Measurements from ENCODE around the gene CHST11. TPM values are rescaled to one million over a fixed set of nuclear protein-coding genes. Genes with fewer than 3 reads are reported as not detected.

CHST11 gene
- total RNA-seq, 1 experiment from 2014 or later: 6.7 TPM

- no peaks in the 10 kb centered on the region; the same call in 1 of the 2 replicates for H3K27me3 Mint-ChIP-seq (ENCODE audit: low read depth)
- no peaks in the 10 kb centered on the region for H3K27me3 ChIP-seq (ENCODE audit: insufficient read depth, low read length)
- no peak for DNase-seq
- no peaks in the 10 kb centered on the region for H3K79me2 ChIP-seq (ENCODE audit: insufficient read depth, low read length)
- H2BK15ac ChIP-seq (ENCODE audit: low read depth, low read length): no peak overlapping the region
- peaks cover 6 to 8% (median 7%) of the 10 kb centered on the region in 3 experiments for H3K36me3 Mint-ChIP-seq (ENCODE audit: insufficient read depth in 1 of 3, low read depth in 3 of 3)
- H3K79me1 ChIP-seq (ENCODE audit: insufficient read depth, low read depth, low read length, poor library complexity, severe bottlenecking): no peaks in the 10 kb centered on the region
- no peak overlapping the region for H4K8ac ChIP-seq (replicated peaks; ENCODE audit: insufficient read length, low read depth, low read length)
- no peak overlapping the region for H3K18ac ChIP-seq (ENCODE audit: insufficient read length, low read depth, low read length)
- H3K27ac ChIP-seq (ENCODE audit: insufficient read length, low read depth, low read length): no peak overlapping the region
- no peaks in the 10 kb centered on the region for H3K23me2 ChIP-seq (ENCODE audit: insufficient read length, low read depth, low read length, poor library complexity, severe bottlenecking)
- no peak overlapping the region for H3K23ac ChIP-seq (ENCODE audit: insufficient read length, low read depth, low read length)
- no peaks in the 10 kb centered on the region for H3K4me1 ChIP-seq (ENCODE audit: insufficient read depth, low read length)
- no peaks in the 10 kb centered on the region for H4K20me1 ChIP-seq (ENCODE audit: control insufficient read depth, insufficient read depth, insufficient read length)
- no peak overlapping the region for H4K5ac ChIP-seq (ENCODE audit: insufficient read length, low read depth, low read length)
- H2BK20ac ChIP-seq (ENCODE audit: low read depth, low read length, poor library complexity, severe bottlenecking): no peak overlapping the region
- WGBS (ENCODE audit: extremely low coverage, insufficient read length, low lambda C conversion rate): no CpG with 5 or more reads among the region's 7 CpGs
- H2AK5ac ChIP-seq (ENCODE audit: insufficient read length, low read length): no peak overlapping the region
- H3K4ac ChIP-seq (ENCODE audit: low read depth, low read length): no peak overlapping the region
- H3K4me2 ChIP-seq (ENCODE audit: insufficient read depth, insufficient read length, low read length): no peak overlapping the region
- H3K4me1 Mint-ChIP-seq: peaks cover 11 to 18% of the 10 kb centered on the region in 2 experiments
- no peak overlapping the region for H3K27ac Mint-ChIP-seq
- H3T11ph ChIP-seq (ENCODE audit: low read length): no peak overlapping the region
- no peak overlapping the region for H2AFZ ChIP-seq (ENCODE audit: low read length)
- H2BK120ac ChIP-seq (ENCODE audit: low read depth, low read length, poor library complexity, severe bottlenecking): no peak overlapping the region
- no peak overlapping the region for H2BK5ac ChIP-seq (ENCODE audit: insufficient read length, low read length)
- no peak overlapping the region for H3K14ac ChIP-seq (ENCODE audit: insufficient read depth, low read length)
- no peak overlapping the region for H3K9ac ChIP-seq (ENCODE audit: extremely low read depth, insufficient read length, low read length)
- no peak overlapping the region for H4K91ac ChIP-seq (ENCODE audit: insufficient read length, low read depth, low read length)
- no peaks in the 10 kb centered on the region for H3K9me3 ChIP-seq (ENCODE audit: control insufficient read depth, low read depth, low read length)
- no peak overlapping the region for H3K56ac ChIP-seq (ENCODE audit: insufficient read length, low read depth, low read length)
- H3K4me3 Mint-ChIP-seq: no peak overlapping the region
- TF ChIP-seq CTCF (conservative IDR thresholded peaks at IDR 0.05): no peak
- H3K9me3 Mint-ChIP-seq: peaks cover 5 to 6% of the 10 kb centered on the region in 2 experiments
- H2BK12ac ChIP-seq (ENCODE audit: insufficient read length, low read depth, low read length): no peak overlapping the region
Measured at GRCh38 chr12:104697186-104697585, 240.4 kb downstream of the CHST11 start.
